Esophagus muscularis mucosa (tissue), 3 donors: Measurements from ENCODE around the gene ACAD11.

Experiments
- POLR2AphosphoS5 ChIP-seq, 2 donors: sonication (generic); formaldehyde crosslinking; IDR thresholded peaks; one replicate each; pipeline ENCODE4 v1.6.1; 2017; ENCODE audit warnings: antibody characterized with exemption in 2 of 2
- TF ChIP-seq, protein P1 (sequence below), 3 experiments: fragments of 200-600 bp in 2 of 3; fragments of 450-650 bp in 1 of 3; sonication (generic) in 2 of 3; IDR thresholded peaks; one replicate each; pipeline ENCODE4 v1.5.1; 2017 to 2019; ENCODE audit warnings: antibody characterized with exemption in 3 of 3, mild to moderate bottlenecking in 2 of 3, moderate library complexity in 1 of 3

GRCh38 chr3:132593241-132593946, 66.2 kb downstream of the ACAD11 start:
- no peak for TF ChIP-seq POLR2AphosphoS5 (IDR thresholded peaks at IDR 0.05)
- TF ChIP-seq, protein P1, sequence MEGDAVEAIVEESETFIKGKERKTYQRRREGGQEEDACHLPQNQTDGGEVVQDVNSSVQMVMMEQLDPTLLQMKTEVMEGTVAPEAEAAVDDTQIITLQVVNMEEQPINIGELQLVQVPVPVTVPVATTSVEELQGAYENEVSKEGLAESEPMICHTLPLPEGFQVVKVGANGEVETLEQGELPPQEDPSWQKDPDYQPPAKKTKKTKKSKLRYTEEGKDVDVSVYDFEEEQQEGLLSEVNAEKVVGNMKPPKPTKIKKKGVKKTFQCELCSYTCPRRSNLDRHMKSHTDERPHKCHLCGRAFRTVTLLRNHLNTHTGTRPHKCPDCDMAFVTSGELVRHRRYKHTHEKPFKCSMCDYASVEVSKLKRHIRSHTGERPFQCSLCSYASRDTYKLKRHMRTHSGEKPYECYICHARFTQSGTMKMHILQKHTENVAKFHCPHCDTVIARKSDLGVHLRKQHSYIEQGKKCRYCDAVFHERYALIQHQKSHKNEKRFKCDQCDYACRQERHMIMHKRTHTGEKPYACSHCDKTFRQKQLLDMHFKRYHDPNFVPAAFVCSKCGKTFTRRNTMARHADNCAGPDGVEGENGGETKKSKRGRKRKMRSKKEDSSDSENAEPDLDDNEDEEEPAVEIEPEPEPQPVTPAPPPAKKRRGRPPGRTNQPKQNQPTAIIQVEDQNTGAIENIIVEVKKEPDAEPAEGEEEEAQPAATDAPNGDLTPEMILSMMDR (IDR thresholded peaks at IDR 0.05), result no peak
